HCT116 (cell line): ENCODE data around the gene NOS3.
A peak's percentile ranks its signal among the peaks of the same experiment; 100 is the strongest.

ENCODE experiments used
- EZH2phosphoT487 ChIP-seq: fragments of 200-600 bp; IDR thresholded peaks from 2 replicates; pipeline ENCODE4 v1.6.1; 2018; ENCODE audit warnings: antibody characterized with exemption, borderline replicate concordance
- POLR2A ChIP-seq: IDR thresholded peaks from 2 replicates; pipeline ENCODE4 v1.7.0; 2011; ENCODE audit warnings: borderline replicate concordance; ENCODE audit not compliant: insufficient read depth, insufficient read length; ENCODE audit errors: extremely low read depth
- RAD21 ChIP-seq: IDR thresholded peaks from 2 replicates; pipeline ENCODE4 v1.6.1; 2012; ENCODE audit warnings: low read depth, mild to moderate bottlenecking
- SIN3A ChIP-seq: IDR thresholded peaks from 2 replicates; pipeline ENCODE4 v1.6.1; 2012; ENCODE audit warnings: low read depth
- ZFX ChIP-seq: fragments of 450-650 bp; IDR thresholded peaks from 2 replicates; pipeline ENCODE4 v1.6.1; 2017
- TF ChIP-seq, protein P1 (sequence below): IDR thresholded peaks from 2 replicates; pipeline ENCODE4 v1.6.1; 2012; ENCODE audit warnings: low read depth
- TF ChIP-seq, protein P2 (sequence below), 3 experiments: fragments of 200-600 bp in 1 of 3; sonication (generic) in 1 of 3; IDR thresholded peaks in 2 of 3; conservative IDR thresholded peaks in 1 of 3; 2 replicates each; pipeline ENCODE4 v1.5.1; 2012 to 2017; ENCODE audit warnings: low read depth in 2 of 3, low read length in 2 of 3, antibody characterized with exemption in 1 of 3, borderline replicate concordance in 1 of 3, control low read depth in 1 of 3, mild to moderate bottlenecking in 1 of 3, mixed read lengths in 1 of 3, mixed run types in 1 of 3, moderate library complexity in 1 of 3; ENCODE audit not compliant: insufficient read depth in 1 of 3

DNA sequence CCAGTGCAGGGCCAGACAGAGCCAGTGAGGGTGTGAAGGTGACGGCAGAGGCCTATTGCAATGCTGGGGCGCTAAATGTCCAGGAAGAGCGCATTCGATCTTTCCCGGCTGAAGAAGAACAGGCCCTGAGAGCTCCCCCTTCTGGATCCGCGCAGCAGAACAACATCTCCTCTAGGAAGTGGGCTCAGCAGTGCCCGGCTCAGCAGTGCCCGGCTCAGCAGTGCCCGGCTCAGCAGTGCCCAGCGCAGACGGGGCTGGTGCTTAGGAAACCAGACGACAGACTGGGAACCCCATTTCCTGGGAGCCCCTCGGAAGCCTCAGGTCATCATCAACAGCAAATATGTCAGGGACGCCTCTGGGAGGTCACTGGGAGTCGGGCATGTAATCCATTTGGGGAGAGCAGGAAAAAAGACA, 4.7 kb upstream of the NOS3 start:
- no peak for TF ChIP-seq POLR2A
- TF ChIP-seq, protein P1, sequence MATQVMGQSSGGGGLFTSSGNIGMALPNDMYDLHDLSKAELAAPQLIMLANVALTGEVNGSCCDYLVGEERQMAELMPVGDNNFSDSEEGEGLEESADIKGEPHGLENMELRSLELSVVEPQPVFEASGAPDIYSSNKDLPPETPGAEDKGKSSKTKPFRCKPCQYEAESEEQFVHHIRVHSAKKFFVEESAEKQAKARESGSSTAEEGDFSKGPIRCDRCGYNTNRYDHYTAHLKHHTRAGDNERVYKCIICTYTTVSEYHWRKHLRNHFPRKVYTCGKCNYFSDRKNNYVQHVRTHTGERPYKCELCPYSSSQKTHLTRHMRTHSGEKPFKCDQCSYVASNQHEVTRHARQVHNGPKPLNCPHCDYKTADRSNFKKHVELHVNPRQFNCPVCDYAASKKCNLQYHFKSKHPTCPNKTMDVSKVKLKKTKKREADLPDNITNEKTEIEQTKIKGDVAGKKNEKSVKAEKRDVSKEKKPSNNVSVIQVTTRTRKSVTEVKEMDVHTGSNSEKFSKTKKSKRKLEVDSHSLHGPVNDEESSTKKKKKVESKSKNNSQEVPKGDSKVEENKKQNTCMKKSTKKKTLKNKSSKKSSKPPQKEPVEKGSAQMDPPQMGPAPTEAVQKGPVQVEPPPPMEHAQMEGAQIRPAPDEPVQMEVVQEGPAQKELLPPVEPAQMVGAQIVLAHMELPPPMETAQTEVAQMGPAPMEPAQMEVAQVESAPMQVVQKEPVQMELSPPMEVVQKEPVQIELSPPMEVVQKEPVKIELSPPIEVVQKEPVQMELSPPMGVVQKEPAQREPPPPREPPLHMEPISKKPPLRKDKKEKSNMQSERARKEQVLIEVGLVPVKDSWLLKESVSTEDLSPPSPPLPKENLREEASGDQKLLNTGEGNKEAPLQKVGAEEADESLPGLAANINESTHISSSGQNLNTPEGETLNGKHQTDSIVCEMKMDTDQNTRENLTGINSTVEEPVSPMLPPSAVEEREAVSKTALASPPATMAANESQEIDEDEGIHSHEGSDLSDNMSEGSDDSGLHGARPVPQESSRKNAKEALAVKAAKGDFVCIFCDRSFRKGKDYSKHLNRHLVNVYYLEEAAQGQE = no peak
- no peak for TF ChIP-seq SIN3A
- TF ChIP-seq, protein P2, sequence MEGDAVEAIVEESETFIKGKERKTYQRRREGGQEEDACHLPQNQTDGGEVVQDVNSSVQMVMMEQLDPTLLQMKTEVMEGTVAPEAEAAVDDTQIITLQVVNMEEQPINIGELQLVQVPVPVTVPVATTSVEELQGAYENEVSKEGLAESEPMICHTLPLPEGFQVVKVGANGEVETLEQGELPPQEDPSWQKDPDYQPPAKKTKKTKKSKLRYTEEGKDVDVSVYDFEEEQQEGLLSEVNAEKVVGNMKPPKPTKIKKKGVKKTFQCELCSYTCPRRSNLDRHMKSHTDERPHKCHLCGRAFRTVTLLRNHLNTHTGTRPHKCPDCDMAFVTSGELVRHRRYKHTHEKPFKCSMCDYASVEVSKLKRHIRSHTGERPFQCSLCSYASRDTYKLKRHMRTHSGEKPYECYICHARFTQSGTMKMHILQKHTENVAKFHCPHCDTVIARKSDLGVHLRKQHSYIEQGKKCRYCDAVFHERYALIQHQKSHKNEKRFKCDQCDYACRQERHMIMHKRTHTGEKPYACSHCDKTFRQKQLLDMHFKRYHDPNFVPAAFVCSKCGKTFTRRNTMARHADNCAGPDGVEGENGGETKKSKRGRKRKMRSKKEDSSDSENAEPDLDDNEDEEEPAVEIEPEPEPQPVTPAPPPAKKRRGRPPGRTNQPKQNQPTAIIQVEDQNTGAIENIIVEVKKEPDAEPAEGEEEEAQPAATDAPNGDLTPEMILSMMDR (IDR thresholded peaks at IDR 0.05 in 2 of 3, conservative IDR thresholded peaks at IDR 0.05 in 1 of 3; ENCODE audit: borderline replicate concordance in 1 of 3, insufficient read depth in 1 of 3, low read depth in 2 of 3, low read length in 2 of 3) = peak; percentile 68 to 80 (median 76)
- TF ChIP-seq RAD21 = no peak; the same call in 1 of the 2 replicates
- no peak for TF ChIP-seq ZFX
- TF ChIP-seq EZH2phosphoT487 = no peak
